ENCODE data around the gene BARHL1. TPM values are rescaled to one million over a fixed set of nuclear protein-coding genes. Genes with fewer than 3 reads are reported as not detected.
"Not testable (repeated sequence)": the region's sequence is repeated elsewhere in the genome, so short reads cannot be mapped to it uniquely, and the experiment has no call there.

The BARHL1 gene
- total RNA-seq, 1 experiment from 2014 or later: not detected

DNA sequence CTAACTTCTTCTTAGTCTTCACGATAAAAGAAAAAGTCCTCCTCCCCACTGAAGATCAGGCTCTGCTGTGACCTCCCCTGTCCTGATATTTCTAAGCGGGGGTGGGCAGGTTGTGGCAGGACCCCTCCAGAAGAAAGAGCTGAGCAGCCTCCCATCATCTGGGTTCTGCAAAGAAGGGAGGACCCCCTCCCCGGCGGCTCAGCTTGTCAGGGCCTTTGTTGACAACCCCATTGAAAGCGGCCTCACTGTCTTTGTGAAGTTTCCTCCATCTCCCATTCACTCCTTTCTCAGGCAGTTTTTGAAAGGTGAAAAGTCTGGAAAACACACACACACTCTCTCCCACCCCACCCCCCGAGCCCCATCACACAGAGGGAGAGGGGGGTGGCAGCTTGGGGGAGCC is 26.2 kb upstream of the BARHL1 start:
- no peak for DNase-seq (ENCODE audit: low read depth)

DNA sequence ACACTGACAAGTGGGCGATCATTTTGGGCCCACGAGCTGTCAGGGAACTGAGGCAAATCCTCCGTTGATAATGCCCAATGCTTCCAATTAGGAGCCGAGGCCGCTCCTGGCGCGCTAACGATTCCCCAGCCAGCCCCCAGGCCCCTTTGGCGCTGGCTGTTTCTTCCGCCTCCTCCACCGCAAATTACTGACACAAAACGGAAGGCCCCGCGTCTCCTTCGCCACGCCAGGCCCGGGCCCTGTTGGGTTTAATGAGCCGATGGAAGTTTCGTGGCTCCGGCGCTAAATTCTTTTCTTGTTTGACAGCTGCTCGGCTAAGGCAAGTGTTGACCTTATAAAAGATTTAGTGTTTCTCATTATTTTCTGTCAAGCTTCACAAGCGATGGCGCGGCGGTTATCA is 25.7 kb upstream of the BARHL1 start:
- DNase-seq (ENCODE audit: low read depth): no peak

- DNase-seq (ENCODE audit: low read depth): no peak
These were observed 25.2 kb upstream of the BARHL1 start for GRCh38 chr9:132557159-132557558.

DNA sequence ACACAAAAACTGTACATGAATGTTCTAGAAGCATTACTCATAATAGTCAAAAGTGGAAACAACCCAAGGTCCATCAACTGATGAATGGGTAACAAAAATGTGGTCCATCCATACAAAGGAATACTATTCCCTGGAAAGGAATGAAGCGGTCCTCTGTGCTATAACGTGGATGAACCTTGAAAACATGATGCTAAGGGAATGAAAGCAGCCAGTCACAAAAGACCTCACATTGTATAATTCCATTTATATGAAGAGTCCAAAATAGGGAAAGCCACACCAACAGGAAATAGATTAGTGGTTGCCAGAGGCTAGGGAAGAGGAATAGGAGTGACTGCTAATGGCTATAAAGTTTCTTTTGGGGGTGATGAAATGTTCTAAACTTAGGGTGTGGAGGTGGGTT is 22.7 kb upstream of the BARHL1 start:
- DNase-seq (ENCODE audit: low read depth): no peak

DNA sequence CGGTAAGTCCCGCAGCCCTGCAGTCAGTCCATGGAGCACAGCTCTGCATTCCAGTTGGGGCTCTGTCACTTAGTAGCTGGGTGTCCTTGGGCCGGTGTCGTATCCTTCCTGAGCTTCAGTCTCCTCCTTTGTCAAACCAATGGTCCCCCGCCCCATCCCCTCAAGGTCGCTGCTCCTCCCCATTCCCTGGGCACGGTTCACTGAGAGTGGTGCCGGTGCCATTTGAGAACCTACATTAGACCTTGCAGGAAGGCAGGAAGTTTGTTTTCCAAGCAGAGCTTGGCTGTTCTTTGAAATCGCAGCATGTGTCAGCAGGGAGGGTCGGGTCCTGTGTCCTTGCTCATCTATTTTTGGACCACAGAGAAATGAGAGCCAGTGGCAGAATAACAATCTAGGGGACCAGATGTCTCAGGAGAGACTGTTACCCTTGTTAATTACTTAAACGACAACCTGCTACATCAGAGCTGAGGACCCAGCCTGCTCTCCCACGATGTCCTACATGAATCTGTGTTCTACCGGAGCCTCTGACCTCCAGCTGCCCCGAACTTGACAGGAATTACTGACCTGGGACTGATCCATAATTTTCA is 21.7 kb upstream of the BARHL1 start:
- no peak for DNase-seq (ENCODE audit: low read depth)

- no peak for DNase-seq (ENCODE audit: low read depth)
These were observed 20.2 kb upstream of the BARHL1 start for GRCh38 chr9:132562306-132562573.

DNA sequence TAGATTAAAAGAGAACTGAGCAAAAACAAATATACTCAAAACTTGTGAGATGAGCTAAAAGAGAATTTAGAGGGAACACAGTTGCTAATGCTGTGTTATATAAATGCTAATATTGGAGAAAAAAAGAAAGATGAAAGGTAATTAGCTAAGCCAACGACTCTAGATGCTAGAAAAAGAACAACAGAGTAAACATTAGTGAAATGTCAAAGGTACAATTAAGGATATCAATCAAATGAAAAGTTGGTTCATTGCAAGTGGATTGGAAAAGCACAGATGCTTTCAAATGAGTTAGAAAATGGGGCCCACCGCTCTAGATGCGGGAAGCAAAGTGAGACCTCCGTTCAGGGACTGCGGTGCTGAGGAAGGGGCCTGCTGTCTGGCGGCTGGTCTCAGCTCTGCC is 17.9 kb upstream of the BARHL1 start:
- DNase-seq (ENCODE audit: low read depth): no peak

DNA sequence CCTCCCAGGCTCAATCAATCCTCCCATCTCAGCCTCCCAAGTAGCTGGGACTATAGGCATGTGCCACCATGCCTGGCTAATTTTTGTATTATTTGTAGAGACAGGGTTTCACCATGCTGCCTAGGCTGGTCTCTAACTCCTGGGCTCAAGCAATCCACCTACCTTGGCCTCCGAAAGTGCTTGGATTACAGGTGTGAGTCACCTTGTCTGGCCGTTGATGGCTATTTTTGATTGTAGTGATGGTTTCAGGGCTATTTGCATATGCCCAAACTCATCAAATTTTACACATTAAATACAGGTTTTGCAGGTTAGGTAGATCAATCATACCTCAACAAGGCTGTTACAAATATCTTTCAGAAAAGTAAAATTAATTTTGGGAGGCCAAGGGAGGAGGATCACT is 13.6 kb upstream of the BARHL1 start:
- DNase-seq (ENCODE audit: low read depth): not testable (repeated sequence)

GRCh38 chr9:132571806-132572600 is 10.4 kb upstream of the BARHL1 start:
- DNase-seq (ENCODE audit: low read depth): no peak

DNA sequence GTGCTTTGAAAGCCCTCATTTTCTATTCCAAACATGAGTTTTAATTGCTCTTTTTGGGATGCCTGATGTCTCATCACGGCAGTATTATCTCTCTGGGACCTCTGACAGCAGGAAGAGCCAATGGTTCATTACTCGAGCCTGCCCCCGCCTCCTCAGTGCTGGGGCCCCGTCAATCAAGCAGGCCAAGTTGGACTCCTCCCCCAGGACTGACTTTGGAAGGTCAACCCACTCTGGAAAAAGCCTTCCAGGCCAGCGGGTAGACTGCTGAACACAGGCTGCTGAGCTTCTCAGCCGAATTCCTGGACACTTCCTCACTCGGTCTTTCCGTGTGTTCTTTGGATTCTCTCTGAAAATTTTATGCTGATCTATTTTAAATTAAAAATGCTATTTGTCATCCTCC is 9.5 kb upstream of the BARHL1 start:
- no peak for DNase-seq (ENCODE audit: low read depth)

DNA sequence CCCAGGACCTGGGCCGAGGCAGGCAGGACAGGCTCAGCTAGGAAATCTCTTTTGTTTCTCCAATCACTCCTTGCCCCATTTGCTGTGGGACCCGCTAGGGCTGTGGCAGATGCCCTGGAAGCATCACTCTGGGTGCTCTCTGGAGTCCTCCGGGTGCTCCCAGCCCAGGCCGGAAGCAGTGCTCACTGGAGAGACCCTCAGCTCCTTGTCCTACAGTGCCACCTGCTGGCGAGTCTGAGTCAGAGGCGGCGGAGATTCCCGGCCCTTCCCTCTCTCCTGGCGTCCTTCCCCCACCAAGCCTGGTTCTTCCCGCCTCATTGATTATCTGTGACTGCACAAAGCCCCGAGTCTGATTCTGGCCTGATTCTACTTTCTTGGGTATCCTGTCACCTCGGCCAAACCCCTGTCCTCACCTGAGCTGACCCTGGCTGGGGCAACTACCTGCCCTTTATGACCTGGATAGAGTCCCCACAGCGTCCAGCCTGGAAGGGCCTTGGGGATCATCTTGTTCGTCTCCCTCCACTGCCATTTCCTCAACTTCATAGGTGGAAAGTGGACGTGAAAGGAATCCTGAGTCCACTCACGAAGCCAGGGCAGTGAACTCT is 7.3 kb upstream of the BARHL1 start:
- DNase-seq (ENCODE audit: low read depth): peak; percentile 62

GRCh38 chr9:132575811-132576210 is 6.6 kb upstream of the BARHL1 start:
- DNase-seq (ENCODE audit: low read depth): no peak

DNA sequence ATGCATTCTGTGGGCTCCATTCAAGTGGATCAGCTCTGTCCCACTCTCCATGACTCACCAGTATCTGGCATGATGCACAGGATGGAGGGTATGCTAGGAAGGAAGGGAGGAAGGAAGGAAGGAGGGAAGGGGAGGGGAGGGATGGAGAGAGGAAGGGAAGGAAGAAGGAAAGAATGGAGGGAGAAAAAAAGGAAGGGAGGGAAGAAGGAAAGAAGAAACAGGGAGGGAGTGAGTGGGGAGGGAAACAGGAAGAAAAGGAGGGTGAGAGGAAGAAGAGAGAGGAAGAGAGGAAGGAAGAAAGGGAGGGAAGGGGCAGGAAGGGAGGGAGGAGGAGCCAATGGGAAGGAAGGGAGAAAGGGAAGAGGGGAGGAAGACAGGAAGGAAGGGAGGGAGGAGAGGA is 5.3 kb upstream of the BARHL1 start:
- DNase-seq (ENCODE audit: low read depth): no peak

DNA sequence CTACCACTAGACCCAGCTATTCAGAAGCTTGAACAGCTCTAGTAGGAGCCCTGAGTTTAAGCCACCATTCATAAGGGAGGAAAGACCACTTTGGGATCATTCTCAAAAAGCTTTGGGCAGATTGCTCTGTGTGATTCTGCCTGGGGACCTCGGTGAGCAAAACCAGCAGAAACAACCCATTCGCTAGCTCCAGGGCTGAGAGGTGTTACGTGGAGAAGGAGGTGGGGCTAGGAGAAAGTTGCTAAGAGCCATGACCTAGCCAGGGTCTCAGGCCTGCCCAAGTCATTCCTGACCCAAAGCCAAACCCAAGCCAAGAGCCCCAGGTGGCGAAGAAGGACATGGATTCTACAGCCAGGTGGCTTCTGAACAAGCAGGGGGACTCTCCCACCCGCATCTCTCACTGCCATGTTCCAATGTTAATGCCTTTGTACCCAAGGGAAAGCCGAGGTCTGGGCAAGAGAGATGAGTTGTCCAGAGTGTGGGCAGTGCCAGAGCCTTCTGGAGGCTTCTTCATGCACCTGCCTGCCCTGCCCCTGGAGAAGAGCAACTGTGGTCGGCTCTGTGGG is 4.0 kb upstream of the BARHL1 start:
- no peak for DNase-seq (ENCODE audit: low read depth)

GRCh38 chr9:132579427-132579798 is 3.0 kb upstream of the BARHL1 start:
- no peak for DNase-seq (ENCODE audit: low read depth)

DNA sequence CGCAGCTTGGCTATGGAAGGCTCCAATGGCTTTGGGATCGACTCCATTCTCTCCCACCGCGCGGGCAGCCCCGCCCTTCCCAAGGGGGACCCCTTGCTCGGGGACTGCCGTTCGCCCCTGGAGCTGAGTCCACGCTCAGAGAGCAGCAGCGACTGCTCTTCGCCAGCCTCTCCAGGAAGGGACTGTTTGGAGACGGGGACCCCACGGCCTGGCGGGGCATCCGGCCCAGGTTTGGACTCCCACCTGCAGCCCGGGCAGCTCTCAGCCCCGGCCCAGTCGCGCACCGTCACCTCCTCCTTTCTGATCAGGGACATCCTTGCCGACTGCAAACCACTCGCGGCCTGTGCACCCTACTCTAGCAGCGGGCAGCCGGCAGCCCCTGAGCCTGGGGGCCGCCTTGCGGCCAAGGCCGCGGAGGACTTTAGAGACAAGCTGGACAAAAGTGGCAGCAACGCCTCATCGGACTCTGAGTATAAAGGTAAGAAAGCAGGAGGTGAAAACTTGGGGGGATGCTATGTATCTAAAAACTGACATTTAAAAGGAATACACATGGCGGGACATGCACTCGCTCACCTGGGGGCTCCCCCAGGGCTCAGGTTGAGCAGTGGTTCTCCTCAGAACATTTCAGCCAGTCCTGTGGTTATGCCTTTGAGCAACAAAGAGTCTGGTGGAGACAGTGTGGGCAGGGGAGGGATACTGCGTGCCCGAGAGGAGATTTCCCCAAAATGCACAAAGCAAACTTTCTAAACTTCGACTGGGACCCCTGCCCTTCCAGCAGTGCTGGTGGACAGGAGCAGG is 579 bp downstream of the BARHL1 start:
- DNase-seq (ENCODE audit: low read depth): no peak

DNA sequence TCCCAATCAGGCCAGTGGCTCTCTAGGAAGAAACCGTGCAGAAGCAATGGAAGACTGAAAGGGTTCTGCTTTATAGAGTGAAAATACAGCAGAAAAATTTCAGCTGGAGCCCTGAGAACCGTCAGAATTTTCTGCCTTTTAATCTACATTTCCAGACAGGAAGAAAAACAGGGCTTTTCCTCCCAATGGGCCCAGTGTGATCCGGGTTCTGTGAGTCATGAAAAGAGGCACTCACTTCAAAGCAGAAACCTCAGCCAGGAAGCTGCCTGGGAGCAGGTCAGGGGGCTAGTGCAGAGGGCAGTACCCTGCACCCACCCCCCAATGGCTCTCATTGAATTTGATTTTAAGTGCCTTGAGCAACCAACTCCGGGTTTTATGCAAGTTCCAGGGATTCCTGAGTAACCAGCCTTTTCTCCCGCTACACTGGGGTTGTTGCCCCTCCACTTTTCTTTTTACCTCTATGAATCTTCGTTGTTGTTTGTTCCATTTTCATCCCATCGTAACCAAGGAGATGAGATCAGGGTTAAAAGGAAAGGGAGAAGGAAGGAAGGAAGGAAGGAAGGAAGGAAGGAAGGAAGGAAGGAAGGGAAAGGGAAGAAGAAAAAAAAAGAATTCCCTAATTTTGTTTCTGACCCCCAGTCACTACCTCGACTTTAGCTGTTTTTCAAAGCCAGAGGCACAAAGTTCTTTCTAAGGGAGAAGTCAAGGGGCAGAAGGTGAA is 1.3 kb downstream of the BARHL1 start:
- DNase-seq (ENCODE audit: low read depth): peak; percentile 26

GRCh38 chr9:132584601-132585560 is 2.5 kb downstream of the BARHL1 start:
- DNase-seq (ENCODE audit: low read depth): peak; percentile 43

DNA sequence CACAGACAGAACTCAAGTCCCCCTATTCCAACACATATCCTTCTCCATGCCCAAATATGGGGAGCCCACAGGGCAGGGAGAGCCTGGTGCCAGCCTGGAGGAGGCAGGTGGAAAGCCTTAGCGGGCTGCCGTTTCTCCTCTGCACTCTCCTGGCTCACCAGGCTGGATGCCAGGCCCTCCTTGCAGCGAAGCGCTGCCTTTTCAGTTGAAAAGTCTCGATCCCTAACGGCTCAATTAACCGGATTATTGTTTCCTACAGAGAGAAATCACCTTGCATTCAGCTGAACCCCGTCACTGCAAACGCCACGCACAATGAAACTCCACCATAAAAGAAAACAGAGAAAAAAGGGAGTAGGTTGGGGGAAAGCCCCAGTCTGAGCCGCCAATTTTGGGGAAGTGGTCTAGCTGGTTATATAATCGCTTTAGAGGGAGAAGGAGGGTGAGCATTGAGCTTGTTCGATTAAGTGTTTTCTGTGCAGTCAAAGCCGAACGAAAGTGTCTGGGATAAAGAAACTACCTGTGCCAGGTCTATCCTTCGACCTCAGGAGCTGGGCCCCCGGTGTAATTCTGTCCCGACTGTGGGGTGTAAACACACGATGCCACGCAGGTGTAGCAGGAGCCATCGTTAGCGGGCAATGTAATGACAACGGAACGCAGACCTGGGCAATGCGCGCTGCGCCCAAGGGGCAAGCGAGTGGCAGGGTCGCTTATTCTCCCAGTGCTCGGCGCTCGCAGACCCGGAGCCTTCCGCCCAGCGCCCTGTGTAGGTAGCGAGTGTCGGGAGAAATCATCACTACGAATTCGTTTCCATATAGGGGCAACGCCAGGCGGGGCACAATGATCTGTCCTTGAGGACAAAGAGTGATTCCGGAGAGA is 3.8 kb downstream of the BARHL1 start:
- no peak for DNase-seq (ENCODE audit: low read depth)

All from HT1080 (cell line).